K562 (cell line): ENCODE measurements around the gene TLE3. TPM values are rescaled to one million over a fixed set of nuclear protein-coding genes. Genes with fewer than 3 reads are reported as not detected.

ENCODE experiments used
- BCLAF1 ChIP-seq, 2 experiments: fragments of 450-650 bp in 1 of 2; IDR thresholded peaks; 2 replicates each; pipeline ENCODE4 v1.6.1; 2011 to 2017; ENCODE audit warnings: low read depth in 2 of 2, antibody characterized with exemption in 1 of 2, borderline replicate concordance in 1 of 2, low read length in 1 of 2, mild to moderate bottlenecking in 1 of 2, mixed read lengths in 1 of 2; ENCODE audit not compliant: control insufficient read depth in 1 of 2
- CEBPB ChIP-seq: fragments of 450-650 bp; IDR thresholded peaks from 2 replicates; pipeline ENCODE4 v1.6.1; 2016; ENCODE audit warnings: missing genetic modification characterization, missing compliant biosample characterization
- FOXK2 ChIP-seq, 2 experiments: fragments of 450-650 bp; IDR thresholded peaks in 1 of 2; conservative IDR thresholded peaks in 1 of 2; 2 replicates each; pipeline ENCODE4 v1.6.1; 2016; ENCODE audit warnings: low read depth in 2 of 2, mild to moderate bottlenecking in 1 of 2
- GTF2F1 ChIP-seq: IDR thresholded peaks from 2 replicates; pipeline ENCODE4 v1.6.1; 2011; ENCODE audit warnings: low read depth, low read length, improper control_type of control experiment
- MIER1 ChIP-seq: fragments of 450-650 bp; IDR thresholded peaks from 2 replicates; pipeline ENCODE4 v1.6.1; 2016; ENCODE audit warnings: antibody characterized with exemption, mild to moderate bottlenecking, low read depth
- MITF ChIP-seq: IDR thresholded peaks from 2 replicates; pipeline ENCODE4 v1.6.1; 2014; ENCODE audit warnings: antibody characterized with exemption
- NRF1 ChIP-seq, 2 experiments: fragments of 450-650 bp; IDR thresholded peaks in 1 of 2; conservative IDR thresholded peaks in 1 of 2; 2 replicates each; pipeline ENCODE4 v1.6.1; 2014; ENCODE audit warnings: mild to moderate bottlenecking in 2 of 2
- PML ChIP-seq: IDR thresholded peaks from 2 replicates; pipeline ENCODE4 v1.6.1; 2012; ENCODE audit warnings: low read length, inconsistent platforms
- PYGO2 ChIP-seq: fragments of 450-650 bp; IDR thresholded peaks from 2 replicates; pipeline ENCODE4 v1.6.1; 2016; ENCODE audit warnings: mild to moderate bottlenecking, missing genetic modification characterization, moderate library complexity, missing compliant biosample characterization
- RBM15 ChIP-seq: fragments of 200-400 bp; formaldehyde crosslinking; IDR thresholded peaks from 2 replicates; pipeline ENCODE4 v1.6.1; 2018; ENCODE audit warnings: mild to moderate bottlenecking, low read length, moderate library complexity; ENCODE audit not compliant: insufficient read depth
- SIX5 ChIP-seq, 2 experiments: IDR thresholded peaks; 2 replicates each; pipeline ENCODE4 v1.6.1; 2011; ENCODE audit warnings: low read length in 2 of 2, borderline replicate concordance in 1 of 2, low read depth in 1 of 2, mild to moderate bottlenecking in 1 of 2, moderate library complexity in 1 of 2; ENCODE audit not compliant: insufficient read depth in 1 of 2
- SMARCA4 ChIP-seq: fragments of 450-650 bp; IDR thresholded peaks from 2 replicates; pipeline ENCODE4 v1.6.1; 2016
- TCF7L2 ChIP-seq: fragments of 150-350 bp; IDR thresholded peaks from 2 replicates; pipeline ENCODE4 v1.6.1; 2016; ENCODE audit warnings: low read depth, mild to moderate bottlenecking, low read length, moderate library complexity
- UBTF ChIP-seq, 2 experiments: IDR thresholded peaks; 2 replicates each; pipeline ENCODE4 v1.6.1; 2012; ENCODE audit warnings: improper control_type of control experiment in 2 of 2, low read depth in 2 of 2, low read length in 2 of 2, borderline replicate concordance in 1 of 2
- ZBED1 ChIP-seq: IDR thresholded peaks from 2 replicates; pipeline ENCODE4 v1.6.1; 2014
- ZNF316 ChIP-seq: fragments of 450-650 bp; IDR thresholded peaks from 2 replicates; pipeline ENCODE4 v1.6.1; 2016
- polyA plus RNA-seq, 8 experiments: library from polyadenylated mRNA; depleted of rRNA in 4 of 8; stranded (reverse) in 5 of 8; unstranded in 3 of 8; fragments of >200 nt; fragmentation: Nextera tagmentation in 2 of 8; fragmentation: Illumina TruSeq in 1 of 8; extraction: Ambion mirVana in 2 of 8; extraction: Trizol in 1 of 8; gene quantifications; 2 replicates each; pipeline versions ENCODE4 v1.2.1 to v1.2.3, GENCODE V29; 2011 to 2014; ENCODE audit warnings: inconsistent platforms in 1 of 8, missing spikeins in 1 of 8
- total RNA-seq, 7 experiments: library from RNA; depleted of rRNA in 6 of 7; stranded (reverse); fragments of >200 nt in 6 of 7; fragmentation: Illumina TruSeq in 2 of 7; extraction: Trizol in 2 of 7; gene quantifications; 2 replicates each; pipeline versions ENCODE4 v1.2.1 to v1.2.3, GENCODE V29; 2011 to 2021; ENCODE audit warnings: low replicate concordance in 1 of 7
- TF ChIP-seq, protein P1 (sequence below): sonication (generic); formaldehyde crosslinking; IDR thresholded peaks from 2 replicates; pipeline ENCODE4 v1.8.0; 2023; ENCODE audit warnings: mild to moderate bottlenecking, missing genetic modification reagents

Gene TLE3
- total and polyA plus RNA-seq, 9 of the 15 experiments (the other 6 are each of a cell fraction or from before 2014, with no cell fraction given): 1.5 to 84.2 (median 14.1) TPM

- TF ChIP-seq PML (no peak), MITF (no peak), SIX5 (IDR thresholded peaks at IDR 0.05; ENCODE audit: borderline replicate concordance in 1 of 2, insufficient read depth in 1 of 2, low read depth in 1 of 2, low read length in 2 of 2) (no peak), ZNF316 (no peak), UBTF (IDR thresholded peaks at IDR 0.05; ENCODE audit: borderline replicate concordance in 1 of 2, low read depth in 2 of 2, low read length in 2 of 2) (0 out of 4 replicates have a peak, but pooled peaks of 1 of the 2 experiments have one; percentile 29), BCLAF1 (IDR thresholded peaks at IDR 0.05; ENCODE audit: borderline replicate concordance in 1 of 2, control insufficient read depth in 1 of 2, low read depth in 2 of 2, low read length in 1 of 2) (no peak), GTF2F1 (no peak), NRF1 (conservative IDR thresholded peaks at IDR 0.05 in 1 of 2, IDR thresholded peaks at IDR 0.05 in 1 of 2) (no peak), PYGO2 (tag) (no peak), SMARCA4 (0 out of 2 replicates have a peak, but pooled peaks have one; percentile 21), RBM15 (no peak), MIER1 (no peak), ZBED1 (no peak), CEBPB (tag) (no peak), FOXK2 (conservative IDR thresholded peaks at IDR 0.05 in 1 of 2, IDR thresholded peaks at IDR 0.05 in 1 of 2; ENCODE audit: low read depth in 2 of 2) (0 out of 4 replicates have a peak, but pooled peaks of 1 of the 2 experiments have one; percentile 11), TCF7L2 (no peak)
- TF ChIP-seq, protein P1, sequence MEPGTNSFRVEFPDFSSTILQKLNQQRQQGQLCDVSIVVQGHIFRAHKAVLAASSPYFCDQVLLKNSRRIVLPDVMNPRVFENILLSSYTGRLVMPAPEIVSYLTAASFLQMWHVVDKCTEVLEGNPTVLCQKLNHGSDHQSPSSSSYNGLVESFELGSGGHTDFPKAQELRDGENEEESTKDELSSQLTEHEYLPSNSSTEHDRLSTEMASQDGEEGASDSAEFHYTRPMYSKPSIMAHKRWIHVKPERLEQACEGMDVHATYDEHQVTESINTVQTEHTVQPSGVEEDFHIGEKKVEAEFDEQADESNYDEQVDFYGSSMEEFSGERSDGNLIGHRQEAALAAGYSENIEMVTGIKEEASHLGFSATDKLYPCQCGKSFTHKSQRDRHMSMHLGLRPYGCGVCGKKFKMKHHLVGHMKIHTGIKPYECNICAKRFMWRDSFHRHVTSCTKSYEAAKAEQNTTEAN (CRISPR knock-in tag): no peak
Measured at GRCh38 chr15:70096215-70097062, 1.3 kb downstream of the TLE3 start (continued).
